ENCODE measurements around the gene CPXM1.

CPXM1 gene

DNA sequence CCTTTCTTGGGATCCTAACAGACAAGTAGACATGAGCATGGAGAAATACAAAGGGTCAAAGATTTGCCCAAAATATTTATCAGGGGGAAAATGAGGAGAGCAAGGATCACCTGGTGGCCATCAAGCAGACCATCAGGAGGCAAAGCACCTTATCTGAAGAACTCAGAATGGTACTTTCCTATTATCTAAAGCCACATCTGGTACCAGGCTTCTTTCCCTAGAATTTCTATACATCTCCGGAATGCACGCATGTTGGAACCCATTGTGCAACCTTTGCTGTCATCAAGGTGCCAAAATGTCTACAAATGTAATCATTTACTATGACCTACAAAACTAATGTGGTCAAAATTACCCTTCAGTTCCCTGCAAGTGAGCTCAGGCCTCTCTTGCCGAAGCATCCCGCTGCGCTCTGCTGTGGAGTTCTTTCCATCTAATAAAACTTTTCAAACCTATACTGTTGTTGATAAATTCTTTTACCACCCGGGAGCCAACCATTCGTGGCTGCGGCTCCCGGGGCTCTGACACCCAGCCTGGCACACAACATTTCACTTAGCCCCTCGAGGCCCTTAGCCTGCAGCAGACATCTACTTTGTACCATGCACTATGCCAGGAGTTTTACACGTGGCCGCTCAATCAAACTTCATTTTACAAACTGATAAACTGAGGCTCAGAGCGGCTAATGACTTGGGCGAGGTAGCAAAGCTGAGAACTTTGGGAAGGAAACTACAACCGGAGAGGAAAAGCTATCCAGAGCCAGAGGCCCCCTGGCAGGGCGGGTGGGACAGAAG is 3.8 kb upstream of the CPXM1 start:
- no peak for DNase-seq
- Histone ChIP-seq H3K4me3 (ENCODE audit: insufficient read depth, low read depth, low read length, poor library complexity, severe bottlenecking) (no peak overlapping the region), H3K9me3 (ENCODE audit: control insufficient read depth, low read length) (no peaks in the 10 kb centered on the region), H3K36me3 (ENCODE audit: control insufficient read depth, insufficient read depth, low read length) (no peaks in the 10 kb centered on the region), H3K27ac (ENCODE audit: insufficient read depth, low read length, poor library complexity, severe bottlenecking) (no peak overlapping the region), H3K4me1 (ENCODE audit: control insufficient read depth, insufficient read depth, low read length, poor library complexity, severe bottlenecking) (peaks cover 21% of the 10 kb centered on the region), H3K27me3 (replicated peaks; ENCODE audit: control insufficient read depth, insufficient read depth, low read length, poor library complexity, severe bottlenecking) (peaks cover 27% of the 10 kb centered on the region)

DNA sequence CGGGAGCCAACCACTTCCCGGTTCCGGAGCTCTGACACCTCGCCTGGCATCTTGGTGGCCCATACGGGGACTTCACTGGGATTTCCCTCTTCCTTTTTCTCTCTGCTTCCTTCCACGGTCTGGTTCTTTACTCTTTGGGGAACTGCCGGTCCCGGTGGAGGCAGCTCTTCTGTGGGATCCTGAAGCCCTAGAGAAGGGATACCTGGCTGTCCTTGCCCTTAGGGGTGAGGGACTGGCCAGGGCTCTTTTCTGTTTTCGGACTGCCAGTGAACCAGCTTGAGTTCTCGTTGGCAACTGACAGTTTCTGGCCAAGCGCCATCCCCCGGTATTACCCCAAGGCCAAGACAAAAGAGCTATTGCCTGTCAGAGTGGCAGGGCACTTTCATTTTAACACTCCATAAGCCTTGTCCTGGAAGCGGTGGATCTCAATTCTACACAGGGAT is 880 bp upstream of the CPXM1 start:
- Histone ChIP-seq H3K36me3 (ENCODE audit: control insufficient read depth, insufficient read depth, low read length) (no peaks in the 10 kb centered on the region), H3K4me1 (ENCODE audit: control insufficient read depth, insufficient read depth, low read length, poor library complexity, severe bottlenecking) (peaks cover 22% of the 10 kb centered on the region), H3K27ac (ENCODE audit: insufficient read depth, low read length, poor library complexity, severe bottlenecking) (no peak overlapping the region), H3K4me3 (ENCODE audit: insufficient read depth, low read depth, low read length, poor library complexity, severe bottlenecking) (no peak overlapping the region), H3K9me3 (ENCODE audit: control insufficient read depth, low read length) (no peaks in the 10 kb centered on the region), H3K27me3 (replicated peaks; ENCODE audit: control insufficient read depth, insufficient read depth, low read length, poor library complexity, severe bottlenecking) (peaks cover 43% of the 10 kb centered on the region)
- no peak for DNase-seq

GRCh38 chr20:2799688-2800520 is 523 bp downstream of the CPXM1 start:
- Histone ChIP-seq H3K36me3 (ENCODE audit: control insufficient read depth, insufficient read depth, low read length) (no peaks in the 10 kb centered on the region), H3K4me3 (ENCODE audit: insufficient read depth, low read depth, low read length, poor library complexity, severe bottlenecking) (peak overlapping the region; percentile 33), H3K27ac (ENCODE audit: insufficient read depth, low read length, poor library complexity, severe bottlenecking) (no peak overlapping the region), H3K4me1 (ENCODE audit: control insufficient read depth, insufficient read depth, low read length, poor library complexity, severe bottlenecking) (peaks cover 22% of the 10 kb centered on the region), H3K27me3 (replicated peaks; ENCODE audit: control insufficient read depth, insufficient read depth, low read length, poor library complexity, severe bottlenecking) (peaks cover 39% of the 10 kb centered on the region), H3K9me3 (ENCODE audit: control insufficient read depth, low read length) (no peaks in the 10 kb centered on the region)
- no peak for DNase-seq

GRCh38 chr20:2799271-2799670 is 1.2 kb downstream of the CPXM1 start:
- Histone ChIP-seq H3K4me1 (ENCODE audit: control insufficient read depth, insufficient read depth, low read length, poor library complexity, severe bottlenecking) (peaks cover 22% of the 10 kb centered on the region), H3K9me3 (ENCODE audit: control insufficient read depth, low read length) (no peaks in the 10 kb centered on the region), H3K27me3 (replicated peaks; ENCODE audit: control insufficient read depth, insufficient read depth, low read length, poor library complexity, severe bottlenecking) (peaks cover 39% of the 10 kb centered on the region), H3K36me3 (ENCODE audit: control insufficient read depth, insufficient read depth, low read length) (no peaks in the 10 kb centered on the region), H3K27ac (ENCODE audit: insufficient read depth, low read length, poor library complexity, severe bottlenecking) (no peak overlapping the region), H3K4me3 (ENCODE audit: insufficient read depth, low read depth, low read length, poor library complexity, severe bottlenecking) (no peak overlapping the region)
- no peak for DNase-seq

DNA sequence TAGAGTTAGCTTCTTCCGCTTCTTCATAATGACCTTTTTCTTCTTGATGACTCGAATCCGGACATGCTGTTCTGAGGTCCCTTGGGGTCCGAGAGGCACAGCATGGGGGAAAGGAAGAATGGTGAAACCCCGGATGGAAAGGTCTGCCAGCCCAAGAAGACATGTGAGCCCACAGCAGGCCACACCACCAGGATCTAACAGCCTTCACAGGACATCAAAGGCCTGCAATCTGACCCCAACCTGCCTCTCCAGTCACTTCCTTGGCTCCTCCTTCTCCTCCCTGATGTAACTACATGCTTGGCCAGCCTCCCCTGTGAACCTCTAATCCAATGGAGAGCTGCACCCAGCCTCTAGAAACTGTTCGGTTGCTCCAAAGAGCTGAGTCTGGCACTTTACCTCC is 1.6 kb downstream of the CPXM1 start:
- DNase-seq, result no peak
- no peaks in the 10 kb centered on the region for H3K9me3 ChIP-seq (ENCODE audit: control insufficient read depth, low read length)
- peaks cover 39% of the 10 kb centered on the region for H3K27me3 ChIP-seq (replicated peaks; ENCODE audit: control insufficient read depth, insufficient read depth, low read length, poor library complexity, severe bottlenecking)
- H3K36me3 ChIP-seq (ENCODE audit: control insufficient read depth, insufficient read depth, low read length), result no peaks in the 10 kb centered on the region
- H3K4me3 ChIP-seq (ENCODE audit: insufficient read depth, low read depth, low read length, poor library complexity, severe bottlenecking), result no peak overlapping the region
- H3K27ac ChIP-seq (ENCODE audit: insufficient read depth, low read length, poor library complexity, severe bottlenecking), result no peak overlapping the region
- peaks cover 22% of the 10 kb centered on the region for H3K4me1 ChIP-seq (ENCODE audit: control insufficient read depth, insufficient read depth, low read length, poor library complexity, severe bottlenecking)

- DNase-seq, result no peak
- peaks cover 39% of the 10 kb centered on the region for H3K27me3 ChIP-seq (replicated peaks; ENCODE audit: control insufficient read depth, insufficient read depth, low read length, poor library complexity, severe bottlenecking)
- no peaks in the 10 kb centered on the region for H3K9me3 ChIP-seq (ENCODE audit: control insufficient read depth, low read length)
- H3K36me3 ChIP-seq (ENCODE audit: control insufficient read depth, insufficient read depth, low read length), result no peaks in the 10 kb centered on the region
- H3K27ac ChIP-seq (ENCODE audit: insufficient read depth, low read length, poor library complexity, severe bottlenecking), result no peak overlapping the region
- H3K4me1 ChIP-seq (ENCODE audit: control insufficient read depth, insufficient read depth, low read length, poor library complexity, severe bottlenecking), result peaks cover 22% of the 10 kb centered on the region
- no peak overlapping the region for H3K4me3 ChIP-seq (ENCODE audit: insufficient read depth, low read depth, low read length, poor library complexity, severe bottlenecking)
These were observed 2.2 kb downstream of the CPXM1 start for GRCh38 chr20:2798095-2798805.

DNA sequence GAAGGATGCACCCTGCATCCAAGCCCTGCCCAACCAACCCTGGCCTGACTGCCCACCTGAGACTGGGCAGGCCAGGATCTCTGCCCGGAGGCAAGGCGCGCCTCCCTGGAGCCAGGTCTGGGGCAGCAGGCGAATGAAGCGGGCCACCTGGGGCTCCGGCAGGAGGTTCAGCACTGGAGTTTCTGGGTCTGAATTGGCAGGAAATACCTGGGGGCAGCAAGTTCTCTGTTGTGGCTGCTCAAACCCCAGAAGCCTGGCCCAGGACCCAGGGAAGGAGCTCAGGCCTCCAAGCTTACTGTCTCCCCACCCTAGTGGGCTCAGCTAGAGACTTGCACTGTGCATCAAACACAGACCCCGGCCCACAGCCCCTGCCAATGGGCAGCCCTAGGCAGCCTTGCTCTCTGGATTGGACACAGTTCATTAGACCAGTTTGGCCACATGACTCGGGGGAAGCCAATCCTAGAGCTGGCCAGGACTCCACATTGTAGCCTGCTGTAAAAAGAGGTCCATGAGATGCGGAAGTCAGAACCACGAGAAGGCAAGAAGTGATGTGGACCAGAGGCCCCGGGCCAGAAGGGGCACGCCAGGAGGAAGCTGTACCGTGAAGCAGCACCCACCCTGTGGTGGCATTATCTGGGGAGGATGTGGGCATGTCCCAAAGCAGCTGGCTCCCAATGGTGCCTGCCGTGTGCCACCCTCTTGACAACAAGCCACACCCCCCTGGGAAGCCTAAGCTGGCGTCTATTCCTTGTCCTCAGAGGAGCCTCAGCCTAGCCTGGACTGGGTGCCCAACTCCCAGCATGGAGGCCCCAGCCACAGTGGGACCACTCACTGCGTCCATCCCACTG is 3.1 kb downstream of the CPXM1 start:
- Histone ChIP-seq H3K27ac (ENCODE audit: insufficient read depth, low read length, poor library complexity, severe bottlenecking) (no peak overlapping the region), H3K4me1 (ENCODE audit: control insufficient read depth, insufficient read depth, low read length, poor library complexity, severe bottlenecking) (peaks cover 22% of the 10 kb centered on the region), H3K4me3 (ENCODE audit: insufficient read depth, low read depth, low read length, poor library complexity, severe bottlenecking) (no peak overlapping the region), H3K9me3 (ENCODE audit: control insufficient read depth, low read length) (no peaks in the 10 kb centered on the region), H3K36me3 (ENCODE audit: control insufficient read depth, insufficient read depth, low read length) (no peaks in the 10 kb centered on the region), H3K27me3 (replicated peaks; ENCODE audit: control insufficient read depth, insufficient read depth, low read length, poor library complexity, severe bottlenecking) (peaks cover 39% of the 10 kb centered on the region)
- DNase-seq, result no peak

DNA sequence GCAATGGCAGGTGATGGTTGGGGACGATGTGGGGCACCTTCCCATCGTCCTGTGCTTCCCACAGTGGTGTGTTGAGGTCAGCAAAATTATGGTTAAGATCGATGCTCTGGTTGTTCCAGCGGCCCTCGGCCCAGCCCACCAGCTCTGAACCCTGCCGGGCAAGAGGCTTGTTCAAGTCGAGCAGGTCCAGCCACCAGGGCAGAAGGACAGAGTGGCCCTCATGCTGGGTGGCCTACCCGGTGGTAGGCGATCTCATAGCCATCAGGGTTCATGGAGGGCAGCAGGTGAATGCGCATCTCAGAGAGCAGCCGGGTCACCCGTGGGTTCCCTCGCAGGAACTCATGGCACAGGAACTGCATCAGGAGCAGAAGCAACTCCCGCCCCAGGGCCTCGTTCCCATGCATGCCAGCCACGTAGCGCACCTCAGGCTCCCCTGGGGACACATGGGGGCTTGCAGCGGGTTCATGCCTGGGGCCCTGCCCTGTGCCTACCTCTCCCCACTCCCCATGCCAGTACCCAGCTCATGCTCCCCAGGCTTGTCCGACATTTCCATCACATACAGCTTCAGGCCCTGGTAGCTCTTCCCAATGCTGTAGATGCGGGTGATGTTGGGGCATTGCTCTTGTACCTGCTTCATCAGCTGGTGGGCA is 4.3 kb downstream of the CPXM1 start:
- Histone ChIP-seq H3K4me3 (ENCODE audit: insufficient read depth, low read depth, low read length, poor library complexity, severe bottlenecking) (no peak overlapping the region), H3K27ac (ENCODE audit: insufficient read depth, low read length, poor library complexity, severe bottlenecking) (no peak overlapping the region), H3K36me3 (ENCODE audit: control insufficient read depth, insufficient read depth, low read length) (no peaks in the 10 kb centered on the region), H3K9me3 (ENCODE audit: control insufficient read depth, low read length) (no peaks in the 10 kb centered on the region), H3K4me1 (ENCODE audit: control insufficient read depth, insufficient read depth, low read length, poor library complexity, severe bottlenecking) (peaks cover 18% of the 10 kb centered on the region), H3K27me3 (replicated peaks; ENCODE audit: control insufficient read depth, insufficient read depth, low read length, poor library complexity, severe bottlenecking) (peaks cover 33% of the 10 kb centered on the region)
- DNase-seq, result no peak

- no peak overlapping the region for H3K27ac ChIP-seq (ENCODE audit: insufficient read depth, low read length, poor library complexity, severe bottlenecking)
- no peaks in the 10 kb centered on the region for H3K36me3 ChIP-seq (ENCODE audit: control insufficient read depth, insufficient read depth, low read length)
- no peaks in the 10 kb centered on the region for H3K9me3 ChIP-seq (ENCODE audit: control insufficient read depth, low read length)
- DNase-seq, result no peak
- peaks cover 11% of the 10 kb centered on the region for H3K4me1 ChIP-seq (ENCODE audit: control insufficient read depth, insufficient read depth, low read length, poor library complexity, severe bottlenecking)
- no peak overlapping the region for H3K4me3 ChIP-seq (ENCODE audit: insufficient read depth, low read depth, low read length, poor library complexity, severe bottlenecking)
- H3K27me3 ChIP-seq (replicated peaks; ENCODE audit: control insufficient read depth, insufficient read depth, low read length, poor library complexity, severe bottlenecking), result peaks cover 27% of the 10 kb centered on the region
These were observed 5.0 kb downstream of the CPXM1 start for GRCh38 chr20:2795451-2795850.
